Lower lobe of right lung (tissue), 2 donors: ENCODE results near the gene PRDM1. TPM values are rescaled to one million over a fixed set of nuclear protein-coding genes. Genes with fewer than 3 reads are reported as not detected.
A peak's percentile ranks its signal among the peaks of the same experiment; 100 is the strongest.

Source experiments
- ATAC-seq, 2 donors: fragments of 200-7000 bp; cut with Tn5 transposase; one replicate each; pipeline ENCODE4 v1.9.1; 2020 to 2022; ENCODE audit warnings: mild to moderate bottlenecking in 2 of 2, moderate library complexity in 2 of 2
- DNase-seq: peaks from one replicate; pipeline ENCODE4 v3.0.0-alpha.2; 2020
- H3K27ac ChIP-seq: fragments of 200-600 bp; one replicate; pipeline ENCODE4 v1.8.0; 2022
- H3K27me3 ChIP-seq: fragments of 200-600 bp; one replicate; pipeline ENCODE4 v1.8.0; 2022; ENCODE audit warnings: low read depth
- H3K36me3 ChIP-seq: fragments of 200-600 bp; one replicate; pipeline ENCODE4 v1.8.0; 2022; ENCODE audit warnings: mild to moderate bottlenecking
- H3K4me1 ChIP-seq: fragments of 200-600 bp; one replicate; pipeline ENCODE4 v1.8.0; 2022
- H3K4me3 ChIP-seq: fragments of 200-600 bp; one replicate; pipeline ENCODE4 v1.8.0; 2022; ENCODE audit warnings: mild to moderate bottlenecking
- H3K9me3 ChIP-seq: fragments of 200-600 bp; one replicate; pipeline ENCODE4 v1.8.0; 2022
- CTCF ChIP-seq: fragments of 200-600 bp; IDR thresholded peaks from one replicate; pipeline ENCODE4 v1.8.0; 2022; ENCODE audit warnings: antibody characterized with exemption, mild to moderate bottlenecking
- intact Hi-C: fragments of 100-400 bp; cut with DNase I; formaldehyde crosslinking; loops from one replicate; pipeline ENCODE4 v1.11.0; 2022
- total RNA-seq: library from RNA; stranded (reverse); fragmentation: NEBNext Ultra II Directional; extraction: Animal tissue kit (Norgen Biotek cat#: 25700); gene quantifications from one replicate; pipeline ENCODE4 v1.2.1, GENCODE V29; 2021
- donor health status: DM: no; HTN: yes; CAD: no; lungs with severe emphysema.

The PRDM1 gene
- total RNA-seq, 1 donor from 2014 or later, result 13.9 TPM

- Histone ChIP-seq H3K36me3 (no peaks in the 10 kb centered on the region), H3K27me3 (no peaks in the 10 kb centered on the region), H3K4me3 (no peak overlapping the region), H3K9me3 (no peaks in the 10 kb centered on the region), H3K4me1 (no peaks in the 10 kb centered on the region), H3K27ac (no peak overlapping the region)
- no peak for ATAC-seq
- intact Hi-C loops, result no loop called here
- no peak for TF ChIP-seq CTCF
- DNase-seq, result no peak
Observed at GRCh38 chr6:106134906-106135634, 48.9 kb downstream of the PRDM1 start.

GRCh38 chr6:106135911-106136571 is 49.9 kb downstream of the PRDM1 start:
- Histone ChIP-seq H3K36me3 (no peaks in the 10 kb centered on the region), H3K27me3 (no peaks in the 10 kb centered on the region), H3K4me1 (no peaks in the 10 kb centered on the region), H3K9me3 (no peaks in the 10 kb centered on the region), H3K4me3 (no peak overlapping the region), H3K27ac (no peak overlapping the region)
- DNase-seq (no peak), ATAC-seq (no peak)
- no peak for TF ChIP-seq CTCF
- intact Hi-C loops, result no loop called here

GRCh38 chr6:106136845-106137244 is 50.7 kb downstream of the PRDM1 start:
- Histone ChIP-seq H3K4me3 (no peak overlapping the region), H3K36me3 (no peaks in the 10 kb centered on the region), H3K27me3 (no peaks in the 10 kb centered on the region), H3K27ac (no peak overlapping the region), H3K9me3 (no peaks in the 10 kb centered on the region), H3K4me1 (no peaks in the 10 kb centered on the region)
- DNase-seq (no peak), ATAC-seq (no peak)
- intact Hi-C loops, result no loop called here
- TF ChIP-seq CTCF, result no peak

- Histone ChIP-seq H3K27me3 (no peaks in the 10 kb centered on the region), H3K4me3 (no peak overlapping the region), H3K27ac (no peak overlapping the region), H3K36me3 (no peaks in the 10 kb centered on the region), H3K9me3 (no peaks in the 10 kb centered on the region), H3K4me1 (no peaks in the 10 kb centered on the region)
- ATAC-seq, result no peak
- intact Hi-C loops, result no loop called here
- TF ChIP-seq CTCF, result no peak
- no peak for DNase-seq
Observed at GRCh38 chr6:106138151-106138550, 52.0 kb downstream of the PRDM1 start.

GRCh38 chr6:106141441-106142237 is 55.5 kb downstream of the PRDM1 start:
- intact Hi-C loops, result no loop called here
- no peak for DNase-seq
- Histone ChIP-seq H3K36me3 (no peaks in the 10 kb centered on the region), H3K27ac (no peak overlapping the region), H3K4me3 (no peak overlapping the region), H3K27me3 (no peaks in the 10 kb centered on the region), H3K4me1 (no peaks in the 10 kb centered on the region), H3K9me3 (no peaks in the 10 kb centered on the region)
- TF ChIP-seq CTCF, result no peak
- peak; percentile 23 to 34 for ATAC-seq
